Aorta (tissue), 5 donors: ENCODE results near the gene CCDC9B. TPM values are rescaled to one million over a fixed set of nuclear protein-coding genes. Genes with fewer than 3 reads are reported as not detected.

Experiments used
- ATAC-seq: fragments of 200-7000 bp; cut with Tn5 transposase; one replicate; pipeline ENCODE4 v1.9.1; 2022; ENCODE audit warnings: moderate library complexity; ENCODE audit not compliant: low FRiP score
- DNase-seq, 2 donors: peaks; one replicate each; pipeline ENCODE4 v3.0.0-alpha.2; 2020
- H3K27ac ChIP-seq, 2 donors: one replicate each; pipeline ENCODE4 v1.5.1; 2013; ENCODE audit warnings: low read length in 2 of 2, mild to moderate bottlenecking in 2 of 2, moderate library complexity in 2 of 2, control low read depth in 1 of 2, inconsistent platforms in 1 of 2, low read depth in 1 of 2
- H3K27me3 ChIP-seq, 2 donors: one replicate each; pipeline ENCODE4 v1.6.1; 2013; ENCODE audit warnings: control low read depth in 1 of 2, low read length in 1 of 2, mild to moderate bottlenecking in 1 of 2, moderate library complexity in 1 of 2; ENCODE audit not compliant: insufficient read depth in 2 of 2, control insufficient read depth in 1 of 2
- H3K36me3 ChIP-seq, 2 donors: one replicate each; pipeline ENCODE4 v1.6.1; 2013; ENCODE audit warnings: control low read depth in 1 of 2, low read length in 1 of 2, mild to moderate bottlenecking in 1 of 2; ENCODE audit not compliant: insufficient read depth in 2 of 2, control insufficient read depth in 1 of 2
- H3K4me1 ChIP-seq, 2 donors: one replicate each; pipeline ENCODE4 v1.6.1; 2013; ENCODE audit warnings: low read length in 2 of 2, control low read depth in 1 of 2, mild to moderate bottlenecking in 1 of 2, moderate library complexity in 1 of 2; ENCODE audit not compliant: insufficient read depth in 2 of 2, control insufficient read depth in 1 of 2
- H3K4me3 ChIP-seq, 2 donors: one replicate each; pipeline ENCODE4 v1.5.1; 2013; ENCODE audit warnings: low read length in 2 of 2, control low read depth in 1 of 2, mild to moderate bottlenecking in 1 of 2
- H3K9me3 ChIP-seq: one replicate; pipeline ENCODE4 v1.6.1; 2013; ENCODE audit warnings: mild to moderate bottlenecking, low read length; ENCODE audit not compliant: control insufficient read depth
- WGBS, 2 donors: extraction: QIAGEN DNeasy Blood & Tissue Kit; methylation state at CpG; one replicate each; pipeline ENCODE4 v1.1.7; 2013; 5-methylcytosine and 5-hydroxymethylcytosine counted together
- intact Hi-C, 2 donors: fragments of 100-400 bp; cut with DNase I; formaldehyde crosslinking; loops; one replicate each; pipeline versions ENCODE4 v1.14.2 to v1.15.0; 2022
- polyA plus RNA-seq, 2 donors: library from polyadenylated mRNA; stranded (reverse); fragments of 200-250 nt; gene quantifications; one replicate each; pipeline ENCODE4 v1.2.3, GENCODE V29; 2013
- total RNA-seq, 2 donors: library from RNA; stranded (reverse); fragmentation: NEBNext Ultra II Directional; extraction: Animal tissue kit (Norgen Biotek cat#: 25700); gene quantifications; one replicate each; pipeline ENCODE4 v1.2.1, GENCODE V29; 2021
- donor health status: healthy with polysubstance abuse.
- donor health status: Bipolar disorder and iron deficiency.
- donor health status: DM: no; HTN: no; CAD: no.
- donor health status: DM: no; HTN: no; CAD: no.
- donor health status: DM: yes; HTN: yes; CAD: no.

CCDC9B gene
- total and polyA plus RNA-seq, 4 donors, result 16.2 to 66.6 (median 51.9) TPM

GRCh38 chr15:40379853-40380252 lies 39.1 kb upstream of the CCDC9B start:
- H3K36me3 ChIP-seq, result no peaks in the 10 kb centered on the region
- H3K27ac ChIP-seq, result no peak overlapping the region
- H3K4me3 ChIP-seq, result no peak overlapping the region
- ATAC-seq, result no peak
- H3K9me3 ChIP-seq, result no peaks in the 10 kb centered on the region
- intact Hi-C loops, result no loop called here
- peaks cover 0 to 2% of the 10 kb centered on the region in 2 donors for H3K4me1 ChIP-seq
- H3K27me3 ChIP-seq, result no peaks in the 10 kb centered on the region
- 7 to 9% methylated on average over 4 of the region's 4 CpGs for WGBS, 2 donors
- DNase-seq, result peak in 1 of 2 donors; percentile 86

- DNase-seq (no peak), ATAC-seq (no peak)
- H3K9me3 ChIP-seq, result no peaks in the 10 kb centered on the region
- intact Hi-C loops, result no loop called here
- no peak overlapping the region for H3K4me3 ChIP-seq
- H3K27ac ChIP-seq, result no peak overlapping the region
- H3K27me3 ChIP-seq, result no peaks in the 10 kb centered on the region
- no peaks in the 10 kb centered on the region for H3K36me3 ChIP-seq
- H3K4me1 ChIP-seq, result peaks cover 0 to 2% of the 10 kb centered on the region in 2 donors
- WGBS, 2 donors, result 87 to 88% methylated on average over 4 of the region's 4 CpGs
These were observed 38.6 kb upstream of the CCDC9B start for GRCh38 chr15:40379374-40379773.

DNA sequence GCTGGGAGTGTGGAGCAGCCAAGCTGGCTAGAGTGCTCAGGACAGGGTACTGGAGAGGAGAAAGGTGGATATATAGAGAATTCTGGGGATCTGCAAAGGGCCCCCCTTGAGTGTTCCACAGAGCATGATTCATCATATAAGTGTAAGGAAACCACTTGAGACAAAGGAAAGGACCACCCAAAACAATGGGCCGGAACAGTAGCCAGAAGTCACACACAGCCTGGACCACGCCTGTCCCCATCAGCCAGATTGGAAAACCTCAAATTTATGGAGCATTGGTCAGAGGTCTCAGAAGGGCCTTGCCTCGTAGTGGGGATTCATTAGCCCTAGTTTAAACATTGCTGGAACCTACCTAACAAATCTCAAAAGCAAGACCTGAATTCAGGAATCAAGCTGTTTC lies 36.9 kb upstream of the CCDC9B start:
- WGBS, 2 donors, result 88 to 92% methylated on average over 3 of the region's 3 CpGs
- Histone ChIP-seq H3K4me3 (no peak overlapping the region), H3K9me3 (no peaks in the 10 kb centered on the region), H3K4me1 (no peaks in the 10 kb centered on the region), H3K27me3 (no peaks in the 10 kb centered on the region), H3K27ac (no peak overlapping the region), H3K36me3 (no peaks in the 10 kb centered on the region)
- no peak for DNase-seq
- ATAC-seq, result no peak
- intact Hi-C loops, result no loop called here

- ATAC-seq (no peak), DNase-seq (no peak)
- H3K36me3 ChIP-seq, result no peaks in the 10 kb centered on the region
- H3K27ac ChIP-seq, result no peak overlapping the region
- WGBS, 2 donors, result 49 to 70% methylated on average over 2 of the region's 2 CpGs
- H3K27me3 ChIP-seq, result no peaks in the 10 kb centered on the region
- no peaks in the 10 kb centered on the region for H3K9me3 ChIP-seq
- no peaks in the 10 kb centered on the region for H3K4me1 ChIP-seq
- intact Hi-C loops, result no loop called here
- H3K4me3 ChIP-seq, result no peak overlapping the region
These were observed 32.2 kb upstream of the CCDC9B start for GRCh38 chr15:40372981-40373380.

DNA sequence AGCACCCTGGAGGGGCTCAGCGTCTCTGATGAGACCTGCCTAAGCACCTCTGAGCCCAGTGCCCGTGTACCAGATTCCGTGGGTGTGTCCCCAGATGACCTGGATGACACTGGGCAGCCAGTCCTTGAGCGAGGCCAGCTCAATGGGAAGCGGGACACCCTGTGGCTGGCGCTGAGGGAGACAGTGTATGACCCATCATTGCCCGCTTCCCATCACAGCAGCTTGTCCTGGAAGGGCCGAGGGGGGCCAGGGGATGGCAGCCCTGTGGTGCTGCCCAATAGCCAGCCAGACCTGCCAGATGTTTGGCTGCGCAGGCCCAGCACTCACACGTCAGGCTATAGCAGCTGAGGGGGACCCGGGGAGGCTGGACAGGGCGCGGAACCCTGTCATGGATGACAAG lies 29.2 kb upstream of the CCDC9B start:
- intact Hi-C loops, result loop anchor here (5.0 kb wide), 4 partner anchors 37 to 93 kb away; partner anchors contain the start of genes INAFM2 (in 1 of the 2) and IVD (in 1 of the 2)
- Histone ChIP-seq H3K27me3 (no peaks in the 10 kb centered on the region), H3K9me3 (no peaks in the 10 kb centered on the region), H3K27ac (no peak overlapping the region), H3K36me3 (no peaks in the 10 kb centered on the region), H3K4me1 (no peaks in the 10 kb centered on the region), H3K4me3 (no peak overlapping the region)
- no peak for ATAC-seq
- peak in 1 of 2 donors; percentile 55 for DNase-seq
- WGBS, 2 donors, result 94 to 95% methylated on average over 13 of the region's 13 CpGs

DNA sequence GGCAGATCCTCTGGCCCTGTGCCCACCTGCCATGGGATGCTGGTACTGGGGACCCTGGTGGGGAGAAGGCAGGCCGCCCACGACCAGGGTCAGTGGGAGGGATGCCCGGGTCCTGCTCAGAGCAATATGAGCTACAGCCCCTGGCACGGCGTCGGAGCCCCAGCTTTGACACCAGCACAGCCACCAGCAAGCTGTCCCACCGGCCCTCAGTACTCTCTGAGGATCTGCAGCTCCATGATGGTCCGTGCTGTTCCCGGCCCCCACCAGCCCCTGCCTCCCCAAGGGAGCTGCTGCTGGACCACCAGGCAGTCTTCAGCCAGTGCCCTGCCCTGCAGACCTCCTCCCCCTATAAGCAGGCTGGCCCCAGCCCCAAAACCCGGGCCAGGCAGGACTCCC lies 28.7 kb upstream of the CCDC9B start:
- Histone ChIP-seq H3K36me3 (no peaks in the 10 kb centered on the region), H3K4me3 (no peak overlapping the region), H3K9me3 (no peaks in the 10 kb centered on the region), H3K27ac (no peak overlapping the region), H3K4me1 (no peaks in the 10 kb centered on the region), H3K27me3 (no peaks in the 10 kb centered on the region)
- no peak for ATAC-seq
- intact Hi-C loops, result loop anchor here (5.0 kb wide), 4 partner anchors 38 to 92 kb away; partner anchors contain the start of genes INAFM2 (in 1 of the 2) and IVD (in 1 of the 2)
- WGBS, 2 donors, result 92 to 93% methylated on average over 10 of the region's 10 CpGs
- peak in 1 of 2 donors; percentile 71 for DNase-seq

GRCh38 chr15:40368719-40369473 lies 28.2 kb upstream of the CCDC9B start:
- Histone ChIP-seq H3K9me3 (no peaks in the 10 kb centered on the region), H3K36me3 (no peaks in the 10 kb centered on the region), H3K4me1 (no peaks in the 10 kb centered on the region), H3K27me3 (no peaks in the 10 kb centered on the region), H3K4me3 (no peak overlapping the region), H3K27ac (no peak overlapping the region)
- 97% methylated on average over 24 of the region's 24 CpGs for WGBS, 2 donors
- intact Hi-C loops, result loop anchor here (5.0 kb wide), 4 partner anchors 38 to 92 kb away; partner anchors contain the start of genes INAFM2 (in 1 of the 2) and IVD (in 1 of the 2)
- ATAC-seq (no peak), DNase-seq (peak in 1 of 2 donors; percentile 65)

- WGBS, 2 donors, result 16 to 20% methylated on average over 86 to 91 of the region's 91 CpGs
- no peaks in the 10 kb centered on the region for H3K27me3 ChIP-seq
- intact Hi-C loops, result loop anchor here (5.0 kb wide), 4 partner anchors 39 to 91 kb away; partner anchors contain the start of genes INAFM2 (in 1 of the 2) and IVD (in 1 of the 2)
- H3K4me1 ChIP-seq, result no peaks in the 10 kb centered on the region
- no peaks in the 10 kb centered on the region for H3K9me3 ChIP-seq
- H3K4me3 ChIP-seq, result no peak overlapping the region
- no peaks in the 10 kb centered on the region for H3K36me3 ChIP-seq
- no peak overlapping the region for H3K27ac ChIP-seq
- ATAC-seq (peak; percentile 90), DNase-seq (peak; percentile 91 to 94)
These were observed 27.2 kb upstream of the CCDC9B start for GRCh38 chr15:40367686-40368611.
